ENCODE measurements around the gene COPZ1. TPM values are rescaled to one million over a fixed set of nuclear protein-coding genes. Genes with fewer than 3 reads are reported as not detected.
A peak's percentile ranks its signal among the peaks of the same experiment; 100 is the strongest.

Gene COPZ1
- total and polyA plus RNA-seq, 9 of the 15 experiments (the other 6 are each of a cell fraction or from before 2014, with no cell fraction given), result 137 to 487 (median 233) TPM

- TF ChIP-seq CUX1 (CRISPR knock-in tag; IDR thresholded peaks at IDR 0.05) (no peak), HNRNPLL (IDR thresholded peaks at IDR 0.05; ENCODE audit: low read depth, low read length, poor library complexity, severe bottlenecking) (no peak), MLLT1 (IDR thresholded peaks at IDR 0.05) (peak; percentile 94 to 98), DIDO1 (tag; IDR thresholded peaks at IDR 0.05; ENCODE audit: low read depth) (no peak), CBFA2T2 (conservative IDR thresholded peaks at IDR 0.05) (no peak; the same call in 1 of the 2 replicates), ZNF830 (CRISPR knock-in tag; IDR thresholded peaks at IDR 0.05) (no peak), FOXP4 (CRISPR knock-in tag; IDR thresholded peaks at IDR 0.05; ENCODE audit: borderline replicate concordance) (no peak), BRF1 (IDR thresholded peaks at IDR 0.05; ENCODE audit: borderline replicate concordance, extremely low read depth, insufficient read length) (no peak), ZNF282 (CRISPR knock-in tag; IDR thresholded peaks at IDR 0.05) (no peak), SIN3A (IDR thresholded peaks at IDR 0.05; ENCODE audit: borderline replicate concordance in 2 of 2, control insufficient read depth in 1 of 2, low read depth in 2 of 2, low read length in 2 of 2) (peak in 1 of 2 experiments; percentile 38; a peak in 1 of 4 replicates), ZNF121 (CRISPR knock-in tag; conservative IDR thresholded peaks at IDR 0.05) (no peak), PHB2 (IDR thresholded peaks at IDR 0.05; ENCODE audit: low read depth) (peak; percentile 74; the same call in 1 of the 2 replicates), IRF2 (CRISPR knock-in tag; IDR thresholded peaks at IDR 0.05) (no peak), ZNF740 (CRISPR knock-in tag; IDR thresholded peaks at IDR 0.05) (peak; percentile 86), ZNF740 (tag; IDR thresholded peaks at IDR 0.05) (peak in 1 of 2 experiments; percentile 96; a peak in 2 of 4 replicates), ZBTB17 (CRISPR knock-in tag; IDR thresholded peaks at IDR 0.05) (no peak), ZNF785 (CRISPR knock-in tag; IDR thresholded peaks at IDR 0.05) (no peak)
These were observed 34.2 kb downstream of the COPZ1 start (continued) for GRCh38 chr12:54358945-54359761.
